ENCODE measurements around the gene PLA2G15. TPM values are rescaled to one million over a fixed set of nuclear protein-coding genes. Genes with fewer than 3 reads are reported as not detected.

PLA2G15 gene
- total and polyA plus RNA-seq, 2 experiments from 2014 or later, result 3.1 to 14.8 TPM

DNA sequence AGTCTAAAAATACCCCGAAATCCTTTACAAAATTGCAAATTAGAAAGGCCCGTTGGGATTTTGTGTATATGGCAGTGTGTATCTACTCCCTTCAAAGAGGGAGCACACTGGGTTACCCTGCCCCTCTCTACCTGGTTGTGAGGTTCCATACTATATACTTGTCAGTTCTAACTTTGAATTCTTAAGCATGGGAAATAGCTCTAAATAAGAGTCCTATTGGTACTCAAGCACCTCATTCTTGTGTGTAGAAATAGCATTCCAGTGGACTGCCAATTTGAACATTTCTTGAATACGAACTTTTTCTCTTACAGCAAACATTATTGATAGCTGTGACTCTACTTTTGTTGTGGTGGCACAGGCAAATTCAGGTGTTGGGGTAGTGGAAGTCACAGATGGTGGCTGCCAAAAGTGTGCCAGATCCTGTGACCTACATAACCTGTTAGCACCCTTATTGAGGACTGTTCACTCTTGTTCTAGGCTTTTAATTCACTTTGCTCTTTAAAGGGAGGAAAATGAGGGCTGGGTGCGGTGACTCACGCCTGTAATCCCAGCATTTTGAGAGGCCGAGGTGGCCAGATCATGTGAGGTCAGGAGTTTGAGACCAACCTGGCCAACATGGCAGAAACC, 25.3 kb upstream of the PLA2G15 start:
- no peaks in the 10 kb centered on the region for H3F3A ChIP-seq (replicated peaks; ENCODE audit: low read depth)
- no peaks in the 10 kb centered on the region for H3K36me3 Mint-ChIP-seq (ENCODE audit: low read depth)
- H3K9me2 ChIP-seq (ENCODE audit: insufficient read depth), result no peaks in the 10 kb centered on the region
- H3K27ac Mint-ChIP-seq, result peak overlapping the region; percentile 91
- no peak overlapping the region for H2AFZ ChIP-seq
- H3K9me3 Mint-ChIP-seq, result no peaks in the 10 kb centered on the region
- H3K27me3 ChIP-seq (ENCODE audit: insufficient read depth), result no peaks in the 10 kb centered on the region
- DNase-seq (ENCODE audit: low spot score) (no peak), ATAC-seq (no peak)
- no peaks in the 10 kb centered on the region; the same call in 1 of the 2 replicates for H3K4me1 ChIP-seq (ENCODE audit: insufficient read depth)
- H3K4me3 ChIP-seq, result no peak overlapping the region
- H3K79me2 ChIP-seq (replicated peaks; ENCODE audit: insufficient read depth), result no peaks in the 10 kb centered on the region
- TF ChIP-seq ZNF331 (CRISPR knock-in tag; IDR thresholded peaks at IDR 0.05; ENCODE audit: low read depth) (no peak), STAT1 (IDR thresholded peaks at IDR 0.05; ENCODE audit: unreplicated experiment) (no peak), EZH2phosphoT487 (IDR thresholded peaks at IDR 0.05; ENCODE audit: unreplicated experiment) (no peak), CREB1 (CRISPR knock-in tag; IDR thresholded peaks at IDR 0.05; ENCODE audit: low read depth) (no peak), JUNB (IDR thresholded peaks at IDR 0.05; ENCODE audit: unreplicated experiment) (no peak), REST (IDR thresholded peaks at IDR 0.05; ENCODE audit: unreplicated experiment) (no peak), POLR2AphosphoS5 (IDR thresholded peaks at IDR 0.05; ENCODE audit: low read depth) (no peak), EZH2 (IDR thresholded peaks at IDR 0.05; ENCODE audit: low read depth, unreplicated experiment) (no peak), ZNF114 (CRISPR knock-in tag; IDR thresholded peaks at IDR 0.05) (no peak), NANOG (IDR thresholded peaks at IDR 0.05; ENCODE audit: borderline replicate concordance) (no peak)
- TF ChIP-seq, protein P1, sequence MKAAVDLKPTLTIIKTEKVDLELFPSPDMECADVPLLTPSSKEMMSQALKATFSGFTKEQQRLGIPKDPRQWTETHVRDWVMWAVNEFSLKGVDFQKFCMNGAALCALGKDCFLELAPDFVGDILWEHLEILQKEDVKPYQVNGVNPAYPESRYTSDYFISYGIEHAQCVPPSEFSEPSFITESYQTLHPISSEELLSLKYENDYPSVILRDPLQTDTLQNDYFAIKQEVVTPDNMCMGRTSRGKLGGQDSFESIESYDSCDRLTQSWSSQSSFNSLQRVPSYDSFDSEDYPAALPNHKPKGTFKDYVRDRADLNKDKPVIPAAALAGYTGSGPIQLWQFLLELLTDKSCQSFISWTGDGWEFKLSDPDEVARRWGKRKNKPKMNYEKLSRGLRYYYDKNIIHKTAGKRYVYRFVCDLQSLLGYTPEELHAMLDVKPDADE (IDR thresholded peaks at IDR 0.05), result no peak
- TF ChIP-seq, protein P2, sequence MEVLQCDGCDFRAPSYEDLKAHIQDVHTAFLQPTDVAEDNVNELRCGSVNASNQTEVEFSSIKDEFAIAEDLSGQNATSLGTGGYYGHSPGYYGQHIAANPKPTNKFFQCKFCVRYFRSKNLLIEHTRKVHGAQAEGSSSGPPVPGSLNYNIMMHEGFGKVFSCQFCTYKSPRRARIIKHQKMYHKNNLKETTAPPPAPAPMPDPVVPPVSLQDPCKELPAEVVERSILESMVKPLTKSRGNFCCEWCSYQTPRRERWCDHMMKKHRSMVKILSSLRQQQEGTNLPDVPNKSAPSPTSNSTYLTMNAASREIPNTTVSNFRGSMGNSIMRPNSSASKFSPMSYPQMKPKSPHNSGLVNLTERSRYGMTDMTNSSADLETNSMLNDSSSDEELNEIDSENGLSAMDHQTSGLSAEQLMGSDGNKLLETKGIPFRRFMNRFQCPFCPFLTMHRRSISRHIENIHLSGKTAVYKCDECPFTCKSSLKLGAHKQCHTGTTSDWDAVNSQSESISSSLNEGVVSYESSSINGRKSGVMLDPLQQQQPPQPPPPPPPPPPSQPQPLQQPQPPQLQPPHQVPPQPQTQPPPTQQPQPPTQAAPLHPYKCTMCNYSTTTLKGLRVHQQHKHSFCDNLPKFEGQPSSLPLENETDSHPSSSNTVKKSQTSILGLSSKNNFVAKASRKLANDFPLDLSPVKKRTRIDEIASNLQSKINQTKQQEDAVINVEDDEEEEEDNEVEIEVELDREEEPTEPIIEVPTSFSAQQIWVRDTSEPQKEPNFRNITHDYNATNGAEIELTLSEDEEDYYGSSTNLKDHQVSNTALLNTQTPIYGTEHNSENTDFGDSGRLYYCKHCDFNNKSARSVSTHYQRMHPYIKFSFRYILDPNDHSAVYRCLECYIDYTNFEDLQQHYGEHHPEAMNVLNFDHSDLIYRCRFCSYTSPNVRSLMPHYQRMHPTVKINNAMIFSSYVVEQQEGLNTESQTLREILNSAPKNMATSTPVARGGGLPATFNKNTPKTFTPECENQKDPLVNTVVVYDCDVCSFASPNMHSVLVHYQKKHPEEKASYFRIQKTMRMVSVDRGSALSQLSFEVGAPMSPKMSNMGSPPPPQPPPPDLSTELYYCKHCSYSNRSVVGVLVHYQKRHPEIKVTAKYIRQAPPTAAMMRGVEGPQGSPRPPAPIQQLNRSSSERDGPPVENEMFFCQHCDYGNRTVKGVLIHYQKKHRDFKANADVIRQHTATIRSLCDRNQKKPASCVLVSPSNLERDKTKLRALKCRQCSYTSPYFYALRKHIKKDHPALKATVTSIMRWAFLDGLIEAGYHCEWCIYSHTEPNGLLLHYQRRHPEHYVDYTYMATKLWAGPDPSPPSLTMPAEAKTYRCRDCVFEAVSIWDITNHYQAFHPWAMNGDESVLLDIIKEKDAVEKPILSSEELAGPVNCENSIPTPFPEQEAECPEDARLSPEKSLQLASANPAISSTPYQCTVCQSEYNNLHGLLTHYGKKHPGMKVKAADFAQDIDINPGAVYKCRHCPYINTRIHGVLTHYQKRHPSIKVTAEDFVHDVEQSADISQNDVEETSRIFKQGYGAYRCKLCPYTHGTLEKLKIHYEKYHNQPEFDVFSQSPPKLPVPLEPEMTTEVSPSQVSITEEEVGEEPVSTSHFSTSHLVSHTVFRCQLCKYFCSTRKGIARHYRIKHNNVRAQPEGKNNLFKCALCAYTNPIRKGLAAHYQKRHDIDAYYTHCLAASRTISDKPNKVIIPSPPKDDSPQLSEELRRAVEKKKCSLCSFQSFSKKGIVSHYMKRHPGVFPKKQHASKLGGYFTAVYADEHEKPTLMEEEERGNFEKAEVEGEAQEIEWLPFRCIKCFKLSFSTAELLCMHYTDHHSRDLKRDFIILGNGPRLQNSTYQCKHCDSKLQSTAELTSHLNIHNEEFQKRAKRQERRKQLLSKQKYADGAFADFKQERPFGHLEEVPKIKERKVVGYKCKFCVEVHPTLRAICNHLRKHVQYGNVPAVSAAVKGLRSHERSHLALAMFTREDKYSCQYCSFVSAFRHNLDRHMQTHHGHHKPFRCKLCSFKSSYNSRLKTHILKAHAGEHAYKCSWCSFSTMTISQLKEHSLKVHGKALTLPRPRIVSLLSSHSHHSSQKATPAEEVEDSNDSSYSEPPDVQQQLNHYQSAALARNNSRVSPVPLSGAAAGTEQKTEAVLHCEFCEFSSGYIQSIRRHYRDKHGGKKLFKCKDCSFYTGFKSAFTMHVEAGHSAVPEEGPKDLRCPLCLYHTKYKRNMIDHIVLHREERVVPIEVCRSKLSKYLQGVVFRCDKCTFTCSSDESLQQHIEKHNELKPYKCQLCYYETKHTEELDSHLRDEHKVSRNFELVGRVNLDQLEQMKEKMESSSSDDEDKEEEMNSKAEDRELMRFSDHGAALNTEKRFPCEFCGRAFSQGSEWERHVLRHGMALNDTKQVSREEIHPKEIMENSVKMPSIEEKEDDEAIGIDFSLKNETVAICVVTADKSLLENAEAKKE (CRISPR knock-in tag; IDR thresholded peaks at IDR 0.05), result no peak
- TF ChIP-seq, protein P3, sequence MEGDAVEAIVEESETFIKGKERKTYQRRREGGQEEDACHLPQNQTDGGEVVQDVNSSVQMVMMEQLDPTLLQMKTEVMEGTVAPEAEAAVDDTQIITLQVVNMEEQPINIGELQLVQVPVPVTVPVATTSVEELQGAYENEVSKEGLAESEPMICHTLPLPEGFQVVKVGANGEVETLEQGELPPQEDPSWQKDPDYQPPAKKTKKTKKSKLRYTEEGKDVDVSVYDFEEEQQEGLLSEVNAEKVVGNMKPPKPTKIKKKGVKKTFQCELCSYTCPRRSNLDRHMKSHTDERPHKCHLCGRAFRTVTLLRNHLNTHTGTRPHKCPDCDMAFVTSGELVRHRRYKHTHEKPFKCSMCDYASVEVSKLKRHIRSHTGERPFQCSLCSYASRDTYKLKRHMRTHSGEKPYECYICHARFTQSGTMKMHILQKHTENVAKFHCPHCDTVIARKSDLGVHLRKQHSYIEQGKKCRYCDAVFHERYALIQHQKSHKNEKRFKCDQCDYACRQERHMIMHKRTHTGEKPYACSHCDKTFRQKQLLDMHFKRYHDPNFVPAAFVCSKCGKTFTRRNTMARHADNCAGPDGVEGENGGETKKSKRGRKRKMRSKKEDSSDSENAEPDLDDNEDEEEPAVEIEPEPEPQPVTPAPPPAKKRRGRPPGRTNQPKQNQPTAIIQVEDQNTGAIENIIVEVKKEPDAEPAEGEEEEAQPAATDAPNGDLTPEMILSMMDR (conservative IDR thresholded peaks at IDR 0.05; ENCODE audit: low read depth in 2 of 2), result no peak
- peaks cover 2% of the 10 kb centered on the region for H3K27me3 Mint-ChIP-seq (ENCODE audit: insufficient read depth, low read depth, poor library complexity)
- H3K4me2 ChIP-seq, result no peak overlapping the region
- H3K27ac ChIP-seq (ENCODE audit: low read depth), result no peak overlapping the region
- no peaks in the 10 kb centered on the region for H3K36me3 ChIP-seq (ENCODE audit: insufficient read depth)
- H4K20me1 ChIP-seq (replicated peaks; ENCODE audit: insufficient read depth), result no peaks in the 10 kb centered on the region; the same call in 1 of the 2 replicates
- H3K4me3 Mint-ChIP-seq, result no peak overlapping the region
- peaks cover 11% of the 10 kb centered on the region; the same call in 2 of the 3 replicates for H3K4me1 Mint-ChIP-seq

All from GM23338 (cell line).